Coronary artery (tissue), 2 donors: Measurements from ENCODE around the gene ADGRD1.

Source experiments
- DNase-seq: peaks from one replicate; pipeline ENCODE4 v3.0.0-alpha.2; 2017; ENCODE audit warnings: low spot score
- H3K27ac ChIP-seq, 2 donors: fragments of 200-600 bp; sonication (generic); one replicate each; pipeline ENCODE4 v1.5.1; 2016 to 2019
- H3K4me3 ChIP-seq: fragments of 200-600 bp; sonication (generic); 2 replicates; pipeline ENCODE4 v1.5.1; 2016; ENCODE audit warnings: mild to moderate bottlenecking, moderate library complexity
- CTCF ChIP-seq: fragments of 200-600 bp; sonication (generic); IDR thresholded peaks from one replicate; pipeline ENCODE4 v1.5.1; 2019; ENCODE audit warnings: antibody characterized with exemption

The ADGRD1 gene

GRCh38 chr12:131094831-131095805, 141.4 kb downstream of the ADGRD1 start:
- peak; percentile 66 for DNase-seq
- Histone ChIP-seq H3K4me3 (no peak overlapping the region), H3K27ac (no peak overlapping the region)
- no peak for TF ChIP-seq CTCF

GRCh38 chr12:131095826-131096680, 142.3 kb downstream of the ADGRD1 start:
- no peak for TF ChIP-seq CTCF
- no peak overlapping the region for H3K27ac ChIP-seq
- no peak overlapping the region for H3K4me3 ChIP-seq
- peak; percentile 62 for DNase-seq

- no peak overlapping the region for H3K4me3 ChIP-seq
- TF ChIP-seq CTCF, result no peak
- peak; percentile 63 for DNase-seq
- no peak overlapping the region for H3K27ac ChIP-seq
These were observed 143.0 kb downstream of the ADGRD1 start for GRCh38 chr12:131096681-131097181.

- no peak for DNase-seq
- no peak for TF ChIP-seq CTCF
- Histone ChIP-seq H3K4me3 (no peak overlapping the region), H3K27ac (no peak overlapping the region)
These were observed 143.8 kb downstream of the ADGRD1 start for GRCh38 chr12:131097202-131098177.

- DNase-seq, result no peak
- no peak for TF ChIP-seq CTCF
- Histone ChIP-seq H3K4me3 (no peak overlapping the region), H3K27ac (no peak overlapping the region)
These were observed 144.7 kb downstream of the ADGRD1 start for GRCh38 chr12:131098178-131098981.
